DND-41 (cell line): ENCODE results near the gene CTNNA3.

Experiments used
- ATAC-seq: fragments of 200-7000 bp; cut with Tn5 transposase; 3 replicates; pipeline ENCODE4 v1.9.1; 2021; ENCODE audit warnings: low read depth; ENCODE audit not compliant: insufficient read depth
- DNase-seq: peaks from one replicate; pipeline ENCODE4 v3.0.0-alpha.2; 2020
- H2AFZ ChIP-seq: 2 replicates; pipeline ENCODE4 v1.6.0; 2012; ENCODE audit warnings: low read depth, low read length
- H3K27ac ChIP-seq: 2 replicates; pipeline ENCODE4 v1.5.1; 2012; ENCODE audit warnings: low read length, inconsistent platforms
- H3K27me3 ChIP-seq: fragments of 200-600 bp; sonication (generic); 2 replicates; pipeline ENCODE4 v1.6.0; 2012; ENCODE audit warnings: low read length, mild to moderate bottlenecking, inconsistent platforms; ENCODE audit not compliant: insufficient read depth, poor library complexity
- H3K36me3 ChIP-seq: 2 replicates; pipeline ENCODE4 v1.5.1; 2012; ENCODE audit warnings: low read length, inconsistent platforms; ENCODE audit not compliant: insufficient read depth
- H3K4me1 ChIP-seq: 2 replicates; pipeline ENCODE4 v1.5.1; 2012; ENCODE audit warnings: mild to moderate bottlenecking, low read length; ENCODE audit not compliant: insufficient read depth
- H3K4me2 ChIP-seq: 2 replicates; pipeline ENCODE4 v1.6.0; 2012; ENCODE audit warnings: mild to moderate bottlenecking, moderate library complexity, low read length, inconsistent platforms; ENCODE audit not compliant: insufficient read depth
- H3K4me3 ChIP-seq, 2 experiments: fragments of 200-600 bp in 1 of 2; shearing (Covaris generic) in 1 of 2; 2 replicates each; pipeline ENCODE4 v1.5.1; 2012 to 2016; ENCODE audit warnings: inconsistent platforms in 2 of 2, low read length in 2 of 2, mild to moderate bottlenecking in 2 of 2, low read depth in 1 of 2, moderate library complexity in 1 of 2
- H3K79me2 ChIP-seq: 2 replicates; pipeline ENCODE4 v1.6.0; 2012; ENCODE audit warnings: low read length, inconsistent platforms; ENCODE audit not compliant: insufficient read depth
- H3K9ac ChIP-seq: 2 replicates; pipeline ENCODE4 v1.6.0; 2012; ENCODE audit warnings: low read depth, mild to moderate bottlenecking, inconsistent platforms, low read length, moderate library complexity
- H3K9me3 ChIP-seq: 2 replicates; pipeline ENCODE4 v1.5.1; 2012; ENCODE audit warnings: low read length, moderate library complexity, mild to moderate bottlenecking, inconsistent platforms; ENCODE audit not compliant: insufficient read depth, severe bottlenecking
- H4K20me1 ChIP-seq: 2 replicates; pipeline ENCODE4 v1.6.0; 2012; ENCODE audit warnings: low read length; ENCODE audit not compliant: insufficient read depth
- CTCF ChIP-seq: IDR thresholded peaks from 2 replicates; pipeline ENCODE4 v1.5.1; 2012; ENCODE audit warnings: borderline replicate concordance, low read length, moderate library complexity, mild to moderate bottlenecking; ENCODE audit not compliant: poor library complexity, severe bottlenecking; ENCODE audit errors: extremely low read depth
- EZH2 ChIP-seq: IDR thresholded peaks from 3 replicates; pipeline ENCODE4 v1.6.1; 2012; ENCODE audit warnings: borderline replicate concordance, low read depth, mild to moderate bottlenecking, moderate library complexity, low read length, inconsistent platforms; ENCODE audit not compliant: severe bottlenecking

Gene CTNNA3

GRCh38 chr10:66792441-66792840, 903.6 kb downstream of the CTNNA3 start:
- ATAC-seq (no peak), DNase-seq (no peak)
- Histone ChIP-seq H3K4me3 (no peak overlapping the region), H3K4me2 (no peak overlapping the region), H3K36me3 (no peaks in the 10 kb centered on the region), H4K20me1 (no peaks in the 10 kb centered on the region), H2AFZ (no peak overlapping the region), H3K79me2 (no peaks in the 10 kb centered on the region), H3K9me3 (no peaks in the 10 kb centered on the region), H3K9ac (no peak overlapping the region), H3K27me3 (no peaks in the 10 kb centered on the region), H3K27ac (no peak overlapping the region), H3K4me1 (no peaks in the 10 kb centered on the region)
- TF ChIP-seq CTCF: no peak
- TF ChIP-seq EZH2: no peak

DNA sequence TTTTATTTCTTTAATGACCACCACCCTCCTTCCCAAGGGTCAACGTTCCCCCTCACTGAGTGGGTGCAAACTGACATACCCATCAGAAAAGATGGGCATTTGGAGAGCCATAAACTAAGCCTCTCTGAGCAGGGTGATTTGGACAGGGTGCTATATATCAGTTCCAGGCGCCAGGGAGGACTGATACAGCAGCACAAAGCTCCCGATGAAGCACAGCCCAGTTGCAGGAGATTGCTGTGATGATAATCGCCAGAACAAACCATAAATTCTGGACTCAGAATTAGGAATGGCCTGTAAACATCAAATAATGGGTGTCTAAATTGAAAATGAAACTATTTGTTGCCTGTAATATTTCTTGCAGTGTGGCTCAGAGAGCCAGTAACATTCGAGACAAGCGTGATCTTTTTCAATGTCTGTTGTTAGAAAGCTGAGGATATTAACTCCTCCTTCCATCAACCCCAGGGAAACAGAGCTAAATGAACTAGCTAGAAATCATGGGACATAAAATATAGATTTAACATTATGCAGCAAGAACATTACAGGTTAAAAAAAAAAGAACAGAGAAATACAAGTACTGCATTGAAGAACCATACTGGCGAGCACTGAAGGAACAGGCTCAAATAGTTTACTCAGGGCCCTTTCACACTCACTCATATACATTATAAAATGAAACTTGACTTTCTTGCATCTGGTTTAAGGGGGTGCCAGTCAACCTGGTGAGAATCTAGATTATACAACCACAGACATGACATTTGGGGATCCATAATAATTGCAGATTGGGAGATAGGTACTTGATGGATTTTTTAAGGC, 907.6 kb downstream of the CTNNA3 start:
- no peak overlapping the region for H3K4me2 ChIP-seq
- no peaks in the 10 kb centered on the region for H3K27me3 ChIP-seq
- no peak for ATAC-seq
- H3K79me2 ChIP-seq: no peaks in the 10 kb centered on the region
- H3K4me1 ChIP-seq: no peaks in the 10 kb centered on the region
- no peaks in the 10 kb centered on the region for H4K20me1 ChIP-seq
- no peak for TF ChIP-seq CTCF
- no peak for TF ChIP-seq EZH2
- H3K9me3 ChIP-seq: no peaks in the 10 kb centered on the region
- H3K9ac ChIP-seq: no peak overlapping the region
- H2AFZ ChIP-seq: no peak overlapping the region
- no peak overlapping the region for H3K4me3 ChIP-seq
- H3K36me3 ChIP-seq: no peaks in the 10 kb centered on the region
- no peak for DNase-seq
- no peak overlapping the region for H3K27ac ChIP-seq

- Histone ChIP-seq H3K79me2 (no peaks in the 10 kb centered on the region), H3K9me3 (no peaks in the 10 kb centered on the region), H3K4me1 (no peaks in the 10 kb centered on the region), H2AFZ (no peak overlapping the region), H3K4me2 (no peak overlapping the region), H3K27me3 (no peaks in the 10 kb centered on the region), H3K36me3 (no peaks in the 10 kb centered on the region), H4K20me1 (no peaks in the 10 kb centered on the region), H3K27ac (no peak overlapping the region), H3K9ac (no peak overlapping the region), H3K4me3 (no peak overlapping the region)
- ATAC-seq (no peak), DNase-seq (no peak)
- no peak for TF ChIP-seq EZH2
- TF ChIP-seq CTCF: no peak
Observed at GRCh38 chr10:66786709-66787108, 909.3 kb downstream of the CTNNA3 start.
